ENCODE data around the gene ADAMTSL1. TPM values are rescaled to one million over a fixed set of nuclear protein-coding genes. Genes with fewer than 3 reads are reported as not detected.

Gene ADAMTSL1
- total RNA-seq, 1 experiment from 2014 or later, result 0.94 TPM

DNA sequence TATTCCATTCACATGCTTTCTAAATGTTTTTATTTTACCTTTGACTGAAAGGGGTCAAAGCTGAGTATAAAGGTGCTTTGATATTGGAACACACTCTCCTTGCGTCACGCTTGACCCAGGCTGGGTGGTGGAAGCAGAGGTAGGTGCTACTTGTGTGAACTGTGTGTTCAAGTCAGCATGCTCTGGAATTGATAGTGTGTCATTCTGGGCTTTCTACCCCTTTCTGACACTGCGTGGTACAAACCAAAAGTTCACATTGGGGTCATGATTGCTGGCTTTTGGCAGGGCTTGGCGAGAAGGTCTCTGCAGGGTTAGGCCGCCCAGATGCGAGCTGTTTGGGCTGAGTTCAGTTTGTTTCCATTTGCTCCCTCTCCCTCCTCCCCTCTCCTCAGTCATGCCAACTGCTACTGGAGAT is 131.8 kb downstream of the ADAMTSL1 start:
- Mint-ChIP-seq H3K27me3 (ENCODE audit: low read depth) (peaks cover 19% of the 10 kb centered on the region), H3K4me1 (peaks cover 34% of the 10 kb centered on the region), H3K9me3 (peaks cover 16% of the 10 kb centered on the region), H3K4me3 (no peak overlapping the region), H3K27ac (0 out of 2 replicates have a peak overlapping the region, but pooled peaks have one; percentile 73), H3K36me3 (peaks cover 6% of the 10 kb centered on the region)
- DNase-seq (ENCODE audit: low spot score) (no peak), ATAC-seq (peak; percentile 59)
- TF ChIP-seq TEAD4 (CRISPR knock-in tag; IDR thresholded peaks at IDR 0.05) (no peak), GTF2I (CRISPR knock-in tag; conservative IDR thresholded peaks at IDR 0.05) (no peak), USF1 (CRISPR knock-in tag; IDR thresholded peaks at IDR 0.05) (no peak), ZNF512 (CRISPR knock-in tag; IDR thresholded peaks at IDR 0.05; ENCODE audit: borderline replicate concordance) (no peak), JAZF1 (CRISPR knock-in tag; IDR thresholded peaks at IDR 0.05) (no peak), NR3C1 (CRISPR knock-in tag; conservative IDR thresholded peaks at IDR 0.05; ENCODE audit: low read depth) (no peak), ZNF219 (CRISPR knock-in tag; IDR thresholded peaks at IDR 0.05; ENCODE audit: borderline replicate concordance) (no peak), ZNF671 (CRISPR knock-in tag; IDR thresholded peaks at IDR 0.05) (no peak), FOXK1 (CRISPR knock-in tag; IDR thresholded peaks at IDR 0.05) (no peak), TP53 (CRISPR knock-in tag; IDR thresholded peaks at IDR 0.05) (no peak), AFF4 (CRISPR knock-in tag; IDR thresholded peaks at IDR 0.05; ENCODE audit: borderline replicate concordance) (no peak)
- TF ChIP-seq, protein P1, sequence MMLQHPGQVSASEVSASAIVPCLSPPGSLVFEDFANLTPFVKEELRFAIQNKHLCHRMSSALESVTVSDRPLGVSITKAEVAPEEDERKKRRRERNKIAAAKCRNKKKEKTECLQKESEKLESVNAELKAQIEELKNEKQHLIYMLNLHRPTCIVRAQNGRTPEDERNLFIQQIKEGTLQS (CRISPR knock-in tag; conservative IDR thresholded peaks at IDR 0.05), result no peak
- CTCF ChIA-PET, result interaction anchor here (1.4 kb wide), 1 partner anchor 163 kb away, joined by 3 read pairs; no protein-coding TSS in a partner anchor
- POLR2A ChIA-PET, result no interaction called here

- Mint-ChIP-seq H3K36me3 (peaks cover 6% of the 10 kb centered on the region), H3K4me3 (no peak overlapping the region), H3K27me3 (ENCODE audit: low read depth) (peaks cover 19% of the 10 kb centered on the region), H3K4me1 (peaks cover 34% of the 10 kb centered on the region), H3K27ac (no peak overlapping the region), H3K9me3 (peaks cover 16% of the 10 kb centered on the region)
- ATAC-seq (peak; percentile 27), DNase-seq (ENCODE audit: low spot score) (no peak)
- POLR2A ChIA-PET, result no interaction called here
- CTCF ChIA-PET, result interaction anchor here (1.4 kb wide), 1 partner anchor 164 kb away, joined by 3 read pairs; no protein-coding TSS in a partner anchor
- TF ChIP-seq PRRX2 (CRISPR knock-in tag; IDR thresholded peaks at IDR 0.05) (no peak), FOXP4 (CRISPR knock-in tag; IDR thresholded peaks at IDR 0.05) (no peak), ETV6 (CRISPR knock-in tag; IDR thresholded peaks at IDR 0.05) (no peak), HMGA2 (CRISPR knock-in tag; IDR thresholded peaks at IDR 0.05) (no peak), GABPB1 (CRISPR knock-in tag; IDR thresholded peaks at IDR 0.05) (no peak), ZNF671 (CRISPR knock-in tag; IDR thresholded peaks at IDR 0.05) (no peak), ZNF317 (CRISPR knock-in tag; IDR thresholded peaks at IDR 0.05; ENCODE audit: borderline replicate concordance, low read depth) (no peak), GRHL2 (CRISPR knock-in tag; IDR thresholded peaks at IDR 0.05; ENCODE audit: insufficient replicate concordance, severe bottlenecking) (no peak), SMAD4 (CRISPR knock-in tag; IDR thresholded peaks at IDR 0.05) (no peak), IRF2 (CRISPR knock-in tag; IDR thresholded peaks at IDR 0.05; ENCODE audit: borderline replicate concordance, low read depth) (no peak), ZNF423 (CRISPR knock-in tag; IDR thresholded peaks at IDR 0.05) (no peak)
- TF ChIP-seq, protein P2, sequence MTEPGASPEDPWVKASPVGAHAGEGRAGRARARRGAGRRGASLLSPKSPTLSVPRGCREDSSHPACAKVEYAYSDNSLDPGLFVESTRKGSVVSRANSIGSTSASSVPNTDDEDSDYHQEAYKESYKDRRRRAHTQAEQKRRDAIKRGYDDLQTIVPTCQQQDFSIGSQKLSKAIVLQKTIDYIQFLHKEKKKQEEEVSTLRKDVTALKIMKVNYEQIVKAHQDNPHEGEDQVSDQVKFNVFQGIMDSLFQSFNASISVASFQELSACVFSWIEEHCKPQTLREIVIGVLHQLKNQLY (CRISPR knock-in tag; IDR thresholded peaks at IDR 0.05), result no peak
- TF ChIP-seq, protein P3, sequence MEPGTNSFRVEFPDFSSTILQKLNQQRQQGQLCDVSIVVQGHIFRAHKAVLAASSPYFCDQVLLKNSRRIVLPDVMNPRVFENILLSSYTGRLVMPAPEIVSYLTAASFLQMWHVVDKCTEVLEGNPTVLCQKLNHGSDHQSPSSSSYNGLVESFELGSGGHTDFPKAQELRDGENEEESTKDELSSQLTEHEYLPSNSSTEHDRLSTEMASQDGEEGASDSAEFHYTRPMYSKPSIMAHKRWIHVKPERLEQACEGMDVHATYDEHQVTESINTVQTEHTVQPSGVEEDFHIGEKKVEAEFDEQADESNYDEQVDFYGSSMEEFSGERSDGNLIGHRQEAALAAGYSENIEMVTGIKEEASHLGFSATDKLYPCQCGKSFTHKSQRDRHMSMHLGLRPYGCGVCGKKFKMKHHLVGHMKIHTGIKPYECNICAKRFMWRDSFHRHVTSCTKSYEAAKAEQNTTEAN (CRISPR knock-in tag; IDR thresholded peaks at IDR 0.05), result no peak
- TF ChIP-seq, protein P4, sequence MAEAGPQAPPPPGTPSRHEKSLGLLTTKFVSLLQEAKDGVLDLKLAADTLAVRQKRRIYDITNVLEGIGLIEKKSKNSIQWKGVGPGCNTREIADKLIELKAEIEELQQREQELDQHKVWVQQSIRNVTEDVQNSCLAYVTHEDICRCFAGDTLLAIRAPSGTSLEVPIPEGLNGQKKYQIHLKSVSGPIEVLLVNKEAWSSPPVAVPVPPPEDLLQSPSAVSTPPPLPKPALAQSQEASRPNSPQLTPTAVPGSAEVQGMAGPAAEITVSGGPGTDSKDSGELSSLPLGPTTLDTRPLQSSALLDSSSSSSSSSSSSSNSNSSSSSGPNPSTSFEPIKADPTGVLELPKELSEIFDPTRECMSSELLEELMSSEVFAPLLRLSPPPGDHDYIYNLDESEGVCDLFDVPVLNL (CRISPR knock-in tag; IDR thresholded peaks at IDR 0.05; ENCODE audit: borderline replicate concordance, low read depth), result no peak
Observed at GRCh38 chr9:18606281-18606680, 132.3 kb downstream of the ADAMTSL1 start.
